Neural cell (in vitro differentiated cells): ENCODE results near the gene APOC3. TPM values are rescaled to one million over a fixed set of nuclear protein-coding genes. Genes with fewer than 3 reads are reported as not detected.

ENCODE experiments used
- H2AFZ ChIP-seq: fragments of 200-600, 300-800 bp; sonication (generic), shearing (Covaris generic); 2 replicates; pipeline ENCODE4 v1.6.0; 2014; ENCODE audit warnings: low read depth, mild to moderate bottlenecking, antibody characterized with exemption, low read length, moderate library complexity
- H3F3A ChIP-seq: fragments of 200-600 bp; shearing (Covaris generic); 2 replicates; pipeline ENCODE4 v1.6.1; 2016; ENCODE audit warnings: mild to moderate bottlenecking, moderate library complexity, mixed read lengths, antibody characterized with exemption, low read length; ENCODE audit not compliant: insufficient read depth, poor library complexity, severe bottlenecking
- H3K27ac ChIP-seq: fragments of 200-600, 300-800 bp; sonication (generic), shearing (Covaris generic); 2 replicates; pipeline ENCODE4 v1.5.1; 2014; ENCODE audit warnings: mild to moderate bottlenecking, low read length, moderate library complexity
- H3K27me3 ChIP-seq: fragments of 300-800, 200-600 bp; sonication (generic), shearing (Covaris generic); 2 replicates; pipeline ENCODE4 v1.6.0; 2014; ENCODE audit warnings: mild to moderate bottlenecking, low read depth, low read length, moderate library complexity; ENCODE audit not compliant: insufficient read depth
- H3K36me3 ChIP-seq: fragments of 300-800, 200-600 bp; sonication (generic), shearing (Covaris generic); 2 replicates; pipeline ENCODE4 v1.5.1; 2014; ENCODE audit warnings: mild to moderate bottlenecking, antibody characterized with exemption, low read length, moderate library complexity; ENCODE audit not compliant: insufficient read depth
- H3K4me2 ChIP-seq: fragments of 300-800, 200-600 bp; sonication (generic), shearing (Covaris generic); 2 replicates; pipeline ENCODE4 v1.6.0; 2014; ENCODE audit warnings: mild to moderate bottlenecking, low read length
- H3K4me3 ChIP-seq: fragments of 300-800, 200-600 bp; sonication (generic), shearing (Covaris generic); 2 replicates; pipeline ENCODE4 v1.5.1; 2014; ENCODE audit warnings: mild to moderate bottlenecking, low read length, moderate library complexity
- H3K79me2 ChIP-seq: fragments of 200-600 bp; shearing (Covaris generic); replicated peaks from 2 replicates; pipeline ENCODE4 v1.6.0; 2014; ENCODE audit warnings: mild to moderate bottlenecking, low read length, moderate library complexity; ENCODE audit not compliant: insufficient read depth
- H3K9ac ChIP-seq: fragments of 300-800, 200-600 bp; sonication (generic), shearing (Covaris generic); 2 replicates; pipeline ENCODE4 v1.6.1; 2016; ENCODE audit warnings: mild to moderate bottlenecking, low read length, mixed read lengths
- H3K9me2 ChIP-seq: fragments of 200-600 bp; shearing (Covaris generic); 2 replicates; pipeline ENCODE4 v1.6.1; 2016; ENCODE audit warnings: mild to moderate bottlenecking, low read length, mixed read lengths; ENCODE audit not compliant: insufficient read depth
- H3K9me3 ChIP-seq: fragments of 200-600, 300-800 bp; sonication (generic), shearing (Covaris generic); 2 replicates; pipeline ENCODE4 v1.6.1; 2016; ENCODE audit warnings: mild to moderate bottlenecking, mixed run types, low read length, moderate library complexity, mixed read lengths
- H4K20me1 ChIP-seq: fragments of 200-600 bp; shearing (Covaris generic); 2 replicates; pipeline ENCODE4 v1.6.1; 2016; ENCODE audit warnings: mild to moderate bottlenecking, mixed run types; ENCODE audit not compliant: insufficient read depth
- EP300 ChIP-seq: fragments of 450-650 bp; conservative IDR thresholded peaks from 2 replicates; pipeline ENCODE4 v1.6.1; 2014; ENCODE audit warnings: antibody characterized with exemption, mild to moderate bottlenecking, moderate library complexity; ENCODE audit not compliant: poor library complexity, severe bottlenecking
- EZH2 ChIP-seq: fragments of 200-600, 300-800 bp; shearing (Covaris generic), sonication (generic); IDR thresholded peaks from 2 replicates; pipeline ENCODE4 v1.6.1; 2014; ENCODE audit warnings: antibody characterized with exemption, low read length, borderline replicate concordance, mild to moderate bottlenecking; ENCODE audit not compliant: insufficient read depth, poor library complexity, severe bottlenecking
- MXI1 ChIP-seq: fragments of 450-650 bp; conservative IDR thresholded peaks from 2 replicates; pipeline ENCODE4 v1.6.1; 2014; ENCODE audit warnings: antibody characterized with exemption, mild to moderate bottlenecking; ENCODE audit not compliant: poor library complexity, severe bottlenecking
- POLR2AphosphoS5 ChIP-seq: IDR thresholded peaks from 2 replicates; pipeline ENCODE4 v1.6.1; 2012
- RAD21 ChIP-seq: fragments of 450-650 bp; conservative IDR thresholded peaks from 2 replicates; pipeline ENCODE4 v1.6.1; 2014; ENCODE audit warnings: antibody characterized with exemption, mild to moderate bottlenecking, moderate library complexity
- SMC3 ChIP-seq: fragments of 450-650 bp; conservative IDR thresholded peaks from 2 replicates; pipeline ENCODE4 v1.6.1; 2014; ENCODE audit warnings: antibody characterized with exemption, mild to moderate bottlenecking, moderate library complexity; ENCODE audit not compliant: poor library complexity
- TAF1 ChIP-seq: IDR thresholded peaks from 2 replicates; pipeline ENCODE4 v1.6.1; 2012; ENCODE audit warnings: low read depth
- polyA plus RNA-seq: library from polyadenylated mRNA; depleted of rRNA; stranded (reverse); fragments of >200 nt; gene quantifications from 2 replicates; pipeline ENCODE4 v1.2.3, GENCODE V29; 2014
- TF ChIP-seq, protein P1 (sequence below): fragments of 450-650 bp; IDR thresholded peaks from 2 replicates; pipeline ENCODE4 v1.5.1; 2014; ENCODE audit warnings: antibody characterized with exemption, mild to moderate bottlenecking, moderate library complexity; ENCODE audit not compliant: poor library complexity, severe bottlenecking
- TF ChIP-seq, protein P2 (sequence below): IDR thresholded peaks from 2 replicates; pipeline ENCODE4 v1.6.1; 2012; ENCODE audit warnings: borderline replicate concordance

APOC3 gene
- polyA plus RNA-seq, 1 donor from 2014 or later: not detected

- no peak overlapping the region for H3K27ac ChIP-seq
- no peaks in the 10 kb centered on the region for H3K27me3 ChIP-seq
- H3K9me3 ChIP-seq: no peaks in the 10 kb centered on the region
- no peaks in the 10 kb centered on the region for H3K9me2 ChIP-seq
- H3K36me3 ChIP-seq: no peaks in the 10 kb centered on the region
- no peak overlapping the region for H2AFZ ChIP-seq
- H3K4me2 ChIP-seq: no peak overlapping the region
- H4K20me1 ChIP-seq: no peaks in the 10 kb centered on the region
- TF ChIP-seq, protein P1, sequence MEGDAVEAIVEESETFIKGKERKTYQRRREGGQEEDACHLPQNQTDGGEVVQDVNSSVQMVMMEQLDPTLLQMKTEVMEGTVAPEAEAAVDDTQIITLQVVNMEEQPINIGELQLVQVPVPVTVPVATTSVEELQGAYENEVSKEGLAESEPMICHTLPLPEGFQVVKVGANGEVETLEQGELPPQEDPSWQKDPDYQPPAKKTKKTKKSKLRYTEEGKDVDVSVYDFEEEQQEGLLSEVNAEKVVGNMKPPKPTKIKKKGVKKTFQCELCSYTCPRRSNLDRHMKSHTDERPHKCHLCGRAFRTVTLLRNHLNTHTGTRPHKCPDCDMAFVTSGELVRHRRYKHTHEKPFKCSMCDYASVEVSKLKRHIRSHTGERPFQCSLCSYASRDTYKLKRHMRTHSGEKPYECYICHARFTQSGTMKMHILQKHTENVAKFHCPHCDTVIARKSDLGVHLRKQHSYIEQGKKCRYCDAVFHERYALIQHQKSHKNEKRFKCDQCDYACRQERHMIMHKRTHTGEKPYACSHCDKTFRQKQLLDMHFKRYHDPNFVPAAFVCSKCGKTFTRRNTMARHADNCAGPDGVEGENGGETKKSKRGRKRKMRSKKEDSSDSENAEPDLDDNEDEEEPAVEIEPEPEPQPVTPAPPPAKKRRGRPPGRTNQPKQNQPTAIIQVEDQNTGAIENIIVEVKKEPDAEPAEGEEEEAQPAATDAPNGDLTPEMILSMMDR: no peak
- TF ChIP-seq SMC3: no peak
- no peak for TF ChIP-seq RAD21
- no peak for TF ChIP-seq MXI1
- no peak for TF ChIP-seq POLR2AphosphoS5
- TF ChIP-seq, protein P2, sequence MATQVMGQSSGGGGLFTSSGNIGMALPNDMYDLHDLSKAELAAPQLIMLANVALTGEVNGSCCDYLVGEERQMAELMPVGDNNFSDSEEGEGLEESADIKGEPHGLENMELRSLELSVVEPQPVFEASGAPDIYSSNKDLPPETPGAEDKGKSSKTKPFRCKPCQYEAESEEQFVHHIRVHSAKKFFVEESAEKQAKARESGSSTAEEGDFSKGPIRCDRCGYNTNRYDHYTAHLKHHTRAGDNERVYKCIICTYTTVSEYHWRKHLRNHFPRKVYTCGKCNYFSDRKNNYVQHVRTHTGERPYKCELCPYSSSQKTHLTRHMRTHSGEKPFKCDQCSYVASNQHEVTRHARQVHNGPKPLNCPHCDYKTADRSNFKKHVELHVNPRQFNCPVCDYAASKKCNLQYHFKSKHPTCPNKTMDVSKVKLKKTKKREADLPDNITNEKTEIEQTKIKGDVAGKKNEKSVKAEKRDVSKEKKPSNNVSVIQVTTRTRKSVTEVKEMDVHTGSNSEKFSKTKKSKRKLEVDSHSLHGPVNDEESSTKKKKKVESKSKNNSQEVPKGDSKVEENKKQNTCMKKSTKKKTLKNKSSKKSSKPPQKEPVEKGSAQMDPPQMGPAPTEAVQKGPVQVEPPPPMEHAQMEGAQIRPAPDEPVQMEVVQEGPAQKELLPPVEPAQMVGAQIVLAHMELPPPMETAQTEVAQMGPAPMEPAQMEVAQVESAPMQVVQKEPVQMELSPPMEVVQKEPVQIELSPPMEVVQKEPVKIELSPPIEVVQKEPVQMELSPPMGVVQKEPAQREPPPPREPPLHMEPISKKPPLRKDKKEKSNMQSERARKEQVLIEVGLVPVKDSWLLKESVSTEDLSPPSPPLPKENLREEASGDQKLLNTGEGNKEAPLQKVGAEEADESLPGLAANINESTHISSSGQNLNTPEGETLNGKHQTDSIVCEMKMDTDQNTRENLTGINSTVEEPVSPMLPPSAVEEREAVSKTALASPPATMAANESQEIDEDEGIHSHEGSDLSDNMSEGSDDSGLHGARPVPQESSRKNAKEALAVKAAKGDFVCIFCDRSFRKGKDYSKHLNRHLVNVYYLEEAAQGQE: no peak
- no peak for TF ChIP-seq TAF1
- no peak for TF ChIP-seq EZH2
- no peak for TF ChIP-seq EP300
- no peaks in the 10 kb centered on the region for H3K79me2 ChIP-seq
- H3K4me3 ChIP-seq: no peak overlapping the region
- no peaks in the 10 kb centered on the region for H3F3A ChIP-seq
- no peak overlapping the region for H3K9ac ChIP-seq
Measured at GRCh38 chr11:116882386-116882785, 52.7 kb downstream of the APOC3 start.

Other genes with a start within 250 kb of the APOC3 start
- 19.1 and 20.5 TPM in 2 replicates for gene BUD13, start 56.9 kb upstream of the APOC3 start, polyA plus RNA-seq
- 34.5 and 64.7 TPM in 2 replicates for gene ZPR1, start 41.9 kb upstream of the APOC3 start, polyA plus RNA-seq
- gene APOA5, start 38.0 kb upstream of the APOC3 start, polyA plus RNA-seq: not detected in 2 replicates
- gene APOA4, start 6.6 kb upstream of the APOC3 start, polyA plus RNA-seq: not detected in 2 replicates
- not detected in 2 replicates for gene APOA1, start 7.7 kb downstream of the APOC3 start, polyA plus RNA-seq